HG02840 (cell line): Measurements from ENCODE around the gene ITPR2.
"Not testable (repeated sequence)": the region's sequence is repeated elsewhere in the genome, so short reads cannot be mapped to it uniquely, and the experiment has no call there.

Source experiments
- ATAC-seq: cut with Tn5 transposase; IDR thresholded peaks from one replicate; pipeline ENCODE4 v1.9.1; 2021; ENCODE audit warnings: mild to moderate bottlenecking, moderate library complexity, moderate number of reproducible peaks; ENCODE audit not compliant: unreplicated experiment, low FRiP score

Gene ITPR2

GRCh38 chr12:26546535-26547314 is 286.3 kb downstream of the ITPR2 start:
- no peak for ATAC-seq

GRCh38 chr12:26539131-26539530 is 293.9 kb downstream of the ITPR2 start:
- ATAC-seq = no peak

- ATAC-seq = no peak
These were observed 295.3 kb downstream of the ITPR2 start for GRCh38 chr12:26537651-26538050.

- ATAC-seq = no peak
These were observed 295.9 kb downstream of the ITPR2 start for GRCh38 chr12:26537126-26537525.

GRCh38 chr12:26535826-26536225 is 297.2 kb downstream of the ITPR2 start:
- no peak for ATAC-seq

GRCh38 chr12:26534071-26534470 is 298.9 kb downstream of the ITPR2 start:
- ATAC-seq = no peak

- no peak for ATAC-seq
These were observed 299.8 kb downstream of the ITPR2 start for GRCh38 chr12:26533211-26533610.

GRCh38 chr12:26530461-26530860 is 302.5 kb downstream of the ITPR2 start:
- ATAC-seq = no peak

- no peak for ATAC-seq
These were observed 304.1 kb downstream of the ITPR2 start for GRCh38 chr12:26528943-26529342.

GRCh38 chr12:26527682-26528081 is 305.3 kb downstream of the ITPR2 start:
- ATAC-seq = no peak

- ATAC-seq = no peak
These were observed 308.0 kb downstream of the ITPR2 start for GRCh38 chr12:26524862-26525465.

- ATAC-seq = no peak
These were observed 309.3 kb downstream of the ITPR2 start for GRCh38 chr12:26523708-26524150.

- no peak for ATAC-seq
These were observed 312.1 kb downstream of the ITPR2 start for GRCh38 chr12:26520869-26521268.

- no peak for ATAC-seq
These were observed 312.9 kb downstream of the ITPR2 start for GRCh38 chr12:26520109-26520508.

- no peak for ATAC-seq
These were observed 313.5 kb downstream of the ITPR2 start for GRCh38 chr12:26519462-26519861.

GRCh38 chr12:26517320-26517719 is 315.7 kb downstream of the ITPR2 start:
- not testable (repeated sequence) for ATAC-seq

- no peak for ATAC-seq
These were observed 318.6 kb downstream of the ITPR2 start for GRCh38 chr12:26514364-26514763.

GRCh38 chr12:26513363-26514043 is 319.5 kb downstream of the ITPR2 start:
- no peak for ATAC-seq

- ATAC-seq = no peak
These were observed 320.8 kb downstream of the ITPR2 start for GRCh38 chr12:26512213-26512612.

GRCh38 chr12:26510354-26510674 is 322.7 kb downstream of the ITPR2 start:
- no peak for ATAC-seq

GRCh38 chr12:26507613-26508012 is 325.4 kb downstream of the ITPR2 start:
- no peak for ATAC-seq
